Loucy (cell line): ENCODE results near the gene HMX2.

Experiments used
- EZH2phosphoT487 ChIP-seq: fragments of 200-600 bp; IDR thresholded peaks from 2 replicates; pipeline ENCODE4 v1.6.1; 2018; ENCODE audit warnings: antibody characterized with exemption, mild to moderate bottlenecking, moderate library complexity, borderline replicate concordance
- TF ChIP-seq, protein P1 (sequence below): fragments of 200-600 bp; sonication (generic); conservative IDR thresholded peaks from 2 replicates; pipeline ENCODE4 v1.5.1; 2014; ENCODE audit warnings: mild to moderate bottlenecking, antibody characterized with exemption, low read length

DNA sequence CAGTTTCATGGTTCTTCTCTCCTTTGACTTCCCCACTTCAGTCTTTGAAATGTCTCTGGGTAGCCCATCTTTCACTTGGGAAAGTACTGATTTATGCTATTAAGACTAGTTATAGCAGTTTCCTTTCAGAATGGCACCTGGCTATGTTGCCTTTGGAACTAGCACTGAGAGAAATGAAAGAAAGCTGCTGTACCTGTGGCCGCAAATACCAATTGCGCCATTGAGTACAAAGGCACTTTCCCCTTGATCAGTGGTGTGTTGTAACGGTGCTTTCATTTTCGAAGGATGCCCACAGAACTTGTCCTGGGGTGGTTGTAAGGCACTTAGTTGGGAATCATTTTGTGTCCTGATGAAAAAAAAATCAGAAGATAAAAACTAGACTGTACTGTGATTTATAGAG, 23.0 kb downstream of the HMX2 start:
- TF ChIP-seq, protein P1, sequence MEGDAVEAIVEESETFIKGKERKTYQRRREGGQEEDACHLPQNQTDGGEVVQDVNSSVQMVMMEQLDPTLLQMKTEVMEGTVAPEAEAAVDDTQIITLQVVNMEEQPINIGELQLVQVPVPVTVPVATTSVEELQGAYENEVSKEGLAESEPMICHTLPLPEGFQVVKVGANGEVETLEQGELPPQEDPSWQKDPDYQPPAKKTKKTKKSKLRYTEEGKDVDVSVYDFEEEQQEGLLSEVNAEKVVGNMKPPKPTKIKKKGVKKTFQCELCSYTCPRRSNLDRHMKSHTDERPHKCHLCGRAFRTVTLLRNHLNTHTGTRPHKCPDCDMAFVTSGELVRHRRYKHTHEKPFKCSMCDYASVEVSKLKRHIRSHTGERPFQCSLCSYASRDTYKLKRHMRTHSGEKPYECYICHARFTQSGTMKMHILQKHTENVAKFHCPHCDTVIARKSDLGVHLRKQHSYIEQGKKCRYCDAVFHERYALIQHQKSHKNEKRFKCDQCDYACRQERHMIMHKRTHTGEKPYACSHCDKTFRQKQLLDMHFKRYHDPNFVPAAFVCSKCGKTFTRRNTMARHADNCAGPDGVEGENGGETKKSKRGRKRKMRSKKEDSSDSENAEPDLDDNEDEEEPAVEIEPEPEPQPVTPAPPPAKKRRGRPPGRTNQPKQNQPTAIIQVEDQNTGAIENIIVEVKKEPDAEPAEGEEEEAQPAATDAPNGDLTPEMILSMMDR, result no peak
- no peak for TF ChIP-seq EZH2phosphoT487
